ENCODE results near the gene AP1S2.

DNA sequence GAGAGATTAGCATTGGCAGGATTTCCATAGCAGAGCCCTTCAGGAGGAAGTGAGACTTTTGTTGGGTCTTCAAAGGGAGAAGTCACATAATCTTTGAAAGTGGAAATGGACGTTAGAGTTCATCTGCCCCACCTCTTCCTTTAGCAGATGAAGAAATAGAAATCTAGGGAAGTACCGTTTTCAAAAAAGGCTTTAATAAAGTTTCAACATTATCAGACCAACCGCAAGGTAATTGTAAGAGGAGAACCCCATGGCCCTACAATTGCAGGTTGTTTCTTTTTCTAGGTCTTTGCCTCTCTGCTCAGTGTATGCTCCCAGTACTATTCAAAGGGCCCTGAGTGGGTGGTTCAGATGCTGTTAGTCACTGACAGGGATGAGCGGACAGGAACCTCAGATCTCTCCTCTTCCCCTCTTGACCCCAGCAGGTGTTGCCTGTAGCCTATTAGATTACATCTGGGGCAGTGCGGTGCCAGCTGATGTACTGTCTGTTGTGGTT is 48.6 kb upstream of the AP1S2 start:
- TF ChIP-seq, protein P1, sequence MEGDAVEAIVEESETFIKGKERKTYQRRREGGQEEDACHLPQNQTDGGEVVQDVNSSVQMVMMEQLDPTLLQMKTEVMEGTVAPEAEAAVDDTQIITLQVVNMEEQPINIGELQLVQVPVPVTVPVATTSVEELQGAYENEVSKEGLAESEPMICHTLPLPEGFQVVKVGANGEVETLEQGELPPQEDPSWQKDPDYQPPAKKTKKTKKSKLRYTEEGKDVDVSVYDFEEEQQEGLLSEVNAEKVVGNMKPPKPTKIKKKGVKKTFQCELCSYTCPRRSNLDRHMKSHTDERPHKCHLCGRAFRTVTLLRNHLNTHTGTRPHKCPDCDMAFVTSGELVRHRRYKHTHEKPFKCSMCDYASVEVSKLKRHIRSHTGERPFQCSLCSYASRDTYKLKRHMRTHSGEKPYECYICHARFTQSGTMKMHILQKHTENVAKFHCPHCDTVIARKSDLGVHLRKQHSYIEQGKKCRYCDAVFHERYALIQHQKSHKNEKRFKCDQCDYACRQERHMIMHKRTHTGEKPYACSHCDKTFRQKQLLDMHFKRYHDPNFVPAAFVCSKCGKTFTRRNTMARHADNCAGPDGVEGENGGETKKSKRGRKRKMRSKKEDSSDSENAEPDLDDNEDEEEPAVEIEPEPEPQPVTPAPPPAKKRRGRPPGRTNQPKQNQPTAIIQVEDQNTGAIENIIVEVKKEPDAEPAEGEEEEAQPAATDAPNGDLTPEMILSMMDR (IDR thresholded peaks at IDR 0.05), result no peak
- no peak for TF ChIP-seq POLR2A (IDR thresholded peaks at IDR 0.05)
